IMR-90 (cell line): ENCODE results near the gene PIMREG. TPM values are rescaled to one million over a fixed set of nuclear protein-coding genes. Genes with fewer than 3 reads are reported as not detected.

Experiments
- ATAC-seq: fragments of 200-7000 bp; cut with Tn5 transposase; 2 replicates; pipeline ENCODE4 v1.9.1; 2020; ENCODE audit warnings: low read depth, mild to moderate bottlenecking, moderate library complexity
- BruUV-seq: library from RNA; stranded (reverse); fragments of 400-500 nt; replicated peaks from 2 replicates; lab custom pipeline; 2021; lab: Mats Ljungman, UMichigan
- CTCF ChIA-PET: fragments of 300-600 bp; formaldehyde crosslinking; extraction: SDS; loops from one replicate; lab custom pipeline; 2021; ENCODE audit warnings: antibody characterized with exemption; lab: Yijun Ruan, JAX
- POLR2A ChIA-PET: fragments of 300-600 bp; sonication (Branson Sonifier 250); formaldehyde crosslinking; loops from one replicate; lab custom pipeline; 2022; ENCODE audit warnings: antibody characterized with exemption; ENCODE audit not compliant: unreplicated experiment; lab: Charles Lee
- DNase-seq: peaks from one replicate; pipeline ENCODE4 v3.0.0; 2013
- H2AFZ ChIP-seq: replicated peaks from 2 replicates; pipeline ENCODE3; 2013; ENCODE audit warnings: low read length, mild to moderate bottlenecking; ENCODE audit not compliant: poor library complexity
- H2AK5ac ChIP-seq: 2 replicates; pipeline ENCODE4 v1.6.1; 2013; ENCODE audit warnings: low read depth, low read length, inconsistent platforms
- H2AK9ac ChIP-seq: replicated peaks from 2 replicates; pipeline ENCODE3; 2013; ENCODE audit warnings: mild to moderate bottlenecking, low read depth, low read length, moderate library complexity; ENCODE audit not compliant: poor library complexity
- H2BK120ac ChIP-seq: 2 replicates; pipeline ENCODE4 v1.6.1; 2013; ENCODE audit warnings: low read depth, low read length, inconsistent platforms
- H2BK15ac ChIP-seq: 3 replicates; pipeline ENCODE4 v1.6.1; 2013; ENCODE audit warnings: low read depth, low read length, inconsistent platforms
- H2BK20ac ChIP-seq: 2 replicates; pipeline ENCODE4 v1.6.1; 2013; ENCODE audit warnings: low read depth, mild to moderate bottlenecking, inconsistent platforms, low read length, moderate library complexity
- H2BK5ac ChIP-seq: 2 replicates; pipeline ENCODE4 v1.6.1; 2013; ENCODE audit warnings: mild to moderate bottlenecking, low read depth, low read length, inconsistent platforms; ENCODE audit not compliant: poor library complexity, severe bottlenecking
- H3K14ac ChIP-seq: replicated peaks from 2 replicates; pipeline ENCODE4 v1.6.1; 2013; ENCODE audit warnings: low read depth, low read length, inconsistent platforms
- H3K18ac ChIP-seq: 2 replicates; pipeline ENCODE4 v1.6.1; 2013; ENCODE audit warnings: low read depth, low read length, control low read depth
- H3K23ac ChIP-seq: 2 replicates; pipeline ENCODE4 v1.6.1; 2013; ENCODE audit warnings: low read depth, low read length, inconsistent platforms
- H3K27ac ChIP-seq: 2 replicates; pipeline ENCODE4 v1.5.1; 2013; ENCODE audit warnings: mild to moderate bottlenecking, control low read depth, low read length; ENCODE audit not compliant: insufficient read depth
- H3K27me3 ChIP-seq: 2 replicates; pipeline ENCODE4 v1.6.1; 2013; ENCODE audit warnings: low read length; ENCODE audit not compliant: control insufficient read depth, insufficient read depth
- H3K36me3 ChIP-seq: 2 replicates; pipeline ENCODE4 v1.6.1; 2013; ENCODE audit warnings: low read length, mixed read lengths; ENCODE audit not compliant: control insufficient read depth, insufficient read depth
- H3K4ac ChIP-seq: 2 replicates; pipeline ENCODE4 v1.6.1; 2013; ENCODE audit warnings: low read depth, low read length, inconsistent platforms
- H3K4me1 ChIP-seq: 2 replicates; pipeline ENCODE4 v1.6.1; 2013; ENCODE audit warnings: low read length, mixed read lengths; ENCODE audit not compliant: control insufficient read depth, insufficient read depth
- H3K4me2 ChIP-seq: 2 replicates; pipeline ENCODE4 v1.6.1; 2013; ENCODE audit warnings: low read depth, mild to moderate bottlenecking, control low read depth, low read length, moderate library complexity
- H3K4me3 ChIP-seq: 2 replicates; pipeline ENCODE4 v1.5.1; 2013; ENCODE audit warnings: low read depth, mild to moderate bottlenecking, control low read depth, low read length, moderate library complexity; ENCODE audit not compliant: insufficient read depth
- H3K56ac ChIP-seq: 2 replicates; pipeline ENCODE4 v1.6.1; 2013; ENCODE audit warnings: low read length, inconsistent platforms; ENCODE audit not compliant: insufficient read depth; ENCODE audit errors: extremely low read depth
- H3K79me1 ChIP-seq, 2 experiments: 2 replicates each; pipeline ENCODE4 v1.6.1; 2013; ENCODE audit warnings: low read length in 2 of 2, inconsistent platforms in 1 of 2, low read depth in 1 of 2
- H3K9ac ChIP-seq: 2 replicates; pipeline ENCODE4 v1.6.1; 2013; ENCODE audit warnings: low read depth, low read length, control low read depth
- H3K9me1 ChIP-seq: 2 replicates; pipeline ENCODE4 v1.6.1; 2013; ENCODE audit warnings: low read length, inconsistent platforms; ENCODE audit not compliant: insufficient read depth
- H3K9me3 ChIP-seq: 2 replicates; pipeline ENCODE4 v1.6.1; 2013; ENCODE audit warnings: low read length; ENCODE audit not compliant: control insufficient read depth, insufficient read depth
- H4K20me1 ChIP-seq: 2 replicates; pipeline ENCODE4 v1.6.1; 2013; ENCODE audit warnings: low read length, inconsistent platforms; ENCODE audit not compliant: insufficient read depth
- H4K5ac ChIP-seq: 2 replicates; pipeline ENCODE4 v1.6.1; 2013; ENCODE audit warnings: mild to moderate bottlenecking, low read depth, low read length, control low read depth
- H4K8ac ChIP-seq, 2 experiments: 2 replicates each; pipeline ENCODE4 v1.6.1; 2013; ENCODE audit warnings: low read depth in 2 of 2, low read length in 2 of 2, control low read depth in 1 of 2, inconsistent platforms in 1 of 2
- H4K91ac ChIP-seq: 2 replicates; pipeline ENCODE4 v1.6.1; 2013; ENCODE audit warnings: low read depth, low read length, inconsistent platforms; ENCODE audit not compliant: insufficient read depth
- CHD1 ChIP-seq: IDR thresholded peaks from 2 replicates; pipeline ENCODE4 v1.6.1; 2012; ENCODE audit warnings: low read depth, low read length, improper control_type of control experiment
- MAZ ChIP-seq: IDR thresholded peaks from 2 replicates; pipeline ENCODE4 v1.6.1; 2012; ENCODE audit warnings: low read depth, mild to moderate bottlenecking, low read length, improper control_type of control experiment, moderate library complexity, borderline replicate concordance
- NFE2L2 ChIP-seq: fragments of 150-350 bp; IDR thresholded peaks from 2 replicates; pipeline ENCODE4 v1.6.1; 2016; ENCODE audit warnings: low read depth, mild to moderate bottlenecking, low read length
- POLR2A ChIP-seq: IDR thresholded peaks from 2 replicates; pipeline ENCODE4 v1.6.1; 2012; ENCODE audit warnings: mild to moderate bottlenecking, low read depth, low read length
- RCOR1 ChIP-seq: IDR thresholded peaks from 2 replicates; pipeline ENCODE4 v1.6.1; 2012; ENCODE audit warnings: mild to moderate bottlenecking, low read length, improper control_type of control experiment; ENCODE audit not compliant: insufficient replicate concordance
- RFX5 ChIP-seq: IDR thresholded peaks from 2 replicates; pipeline ENCODE4 v1.8.0; 2012; ENCODE audit warnings: low read depth, mild to moderate bottlenecking, low read length, moderate library complexity
- SMC3 ChIP-seq: fragments of 150-350 bp; IDR thresholded peaks from 2 replicates; pipeline ENCODE4 v1.6.1; 2016; ENCODE audit warnings: low read depth, mild to moderate bottlenecking, antibody characterized with exemption, low read length, moderate library complexity
- WGBS, 2 experiments: methylation state at CpG; one replicate each; pipeline versions ENCODE4 v1.1.5 to v1.1.7; 2013; ENCODE audit warnings: missing lambda C conversion rate in 2 of 2; ENCODE audit not compliant: insufficient read length in 1 of 2; ENCODE audit errors: extremely low coverage in 2 of 2; 5-methylcytosine and 5-hydroxymethylcytosine counted together
- dilution Hi-C: fragments of 300-500 bp; cut with HindIII; formaldehyde crosslinking; loops from one replicate; pipeline ENCODE4 v1.14.3; 2018; ENCODE audit warnings: low sequenced_read_pairs; ENCODE audit not compliant: unreplicated experiment
- in situ Hi-C: fragments of 300-500 bp; cut with MboI; formaldehyde crosslinking; loops from 3 replicates; pipeline ENCODE4 v1.14.3; 2019; ENCODE audit warnings: low sequenced_read_pairs, inconsistent platforms, mixed read lengths
- intact Hi-C: fragments of 100-400 bp; cut with micrococcal nuclease; formaldehyde crosslinking; loops from 2 replicates; pipeline ENCODE4 v1.10.0; 2022
- polyA plus RNA-seq, 3 experiments: library from polyadenylated mRNA; depleted of rRNA; stranded (reverse); fragments of >200 nt; gene quantifications; 2 replicates each; pipeline ENCODE4 v1.2.3, GENCODE V29; 2012; ENCODE audit warnings: low replicate concordance in 1 of 3
- total RNA-seq: library from RNA; depleted of rRNA; stranded (reverse); fragments of >200 nt; gene quantifications from 2 replicates; pipeline ENCODE4 v1.2.3, GENCODE V29; 2012
- TF ChIP-seq, protein P1 (sequence below): conservative IDR thresholded peaks from 2 replicates; pipeline ENCODE4 v1.5.1; 2012; ENCODE audit warnings: mild to moderate bottlenecking, low read depth, low read length, improper control_type of control experiment

The PIMREG gene
- total and polyA plus RNA-seq, 2 of the 4 experiments (the other 2 are of a cell fraction), result 21.5 to 25.9 TPM

DNA sequence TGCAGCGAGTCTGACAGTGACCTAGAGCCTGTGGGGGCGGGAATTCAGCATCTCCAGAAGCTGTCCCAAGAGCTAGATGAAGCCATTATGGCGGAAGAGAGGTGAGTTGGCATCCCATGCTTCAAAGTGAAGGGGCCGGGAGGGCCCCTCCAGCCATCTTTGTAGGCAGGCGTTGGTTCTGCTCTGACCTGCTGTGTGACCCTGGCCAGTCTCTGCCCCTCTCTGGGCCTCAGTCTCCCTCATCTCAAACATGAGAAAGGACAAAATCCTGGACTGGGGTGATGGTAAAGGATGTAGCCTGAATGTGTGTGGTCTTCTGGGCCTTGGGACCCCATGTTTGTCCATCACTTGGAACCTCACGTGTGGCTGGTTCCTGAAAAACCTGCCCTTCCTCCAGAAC, 5.1 kb downstream of the PIMREG start:
- no peak overlapping the region for H3K14ac ChIP-seq
- H3K27ac ChIP-seq, result no peak overlapping the region
- no peaks in the 10 kb centered on the region for H4K20me1 ChIP-seq
- no peak for TF ChIP-seq SMC3
- TF ChIP-seq, protein P1, sequence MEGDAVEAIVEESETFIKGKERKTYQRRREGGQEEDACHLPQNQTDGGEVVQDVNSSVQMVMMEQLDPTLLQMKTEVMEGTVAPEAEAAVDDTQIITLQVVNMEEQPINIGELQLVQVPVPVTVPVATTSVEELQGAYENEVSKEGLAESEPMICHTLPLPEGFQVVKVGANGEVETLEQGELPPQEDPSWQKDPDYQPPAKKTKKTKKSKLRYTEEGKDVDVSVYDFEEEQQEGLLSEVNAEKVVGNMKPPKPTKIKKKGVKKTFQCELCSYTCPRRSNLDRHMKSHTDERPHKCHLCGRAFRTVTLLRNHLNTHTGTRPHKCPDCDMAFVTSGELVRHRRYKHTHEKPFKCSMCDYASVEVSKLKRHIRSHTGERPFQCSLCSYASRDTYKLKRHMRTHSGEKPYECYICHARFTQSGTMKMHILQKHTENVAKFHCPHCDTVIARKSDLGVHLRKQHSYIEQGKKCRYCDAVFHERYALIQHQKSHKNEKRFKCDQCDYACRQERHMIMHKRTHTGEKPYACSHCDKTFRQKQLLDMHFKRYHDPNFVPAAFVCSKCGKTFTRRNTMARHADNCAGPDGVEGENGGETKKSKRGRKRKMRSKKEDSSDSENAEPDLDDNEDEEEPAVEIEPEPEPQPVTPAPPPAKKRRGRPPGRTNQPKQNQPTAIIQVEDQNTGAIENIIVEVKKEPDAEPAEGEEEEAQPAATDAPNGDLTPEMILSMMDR, result no peak
- no peak for TF ChIP-seq MAZ
- TF ChIP-seq POLR2A, result no peak
- no peak for TF ChIP-seq RCOR1
- TF ChIP-seq NFE2L2, result no peak
- TF ChIP-seq CHD1, result no peak
- TF ChIP-seq RFX5, result no peak
- H3K79me1 ChIP-seq, result peaks cover 12 to 22% of the 10 kb centered on the region in 2 experiments; a peak in 3 of 4 replicates
- ChIA-PET POLR2A (no interaction called here), CTCF (no interaction called here)
- H2AK5ac ChIP-seq, result no peak overlapping the region
- H3K36me3 ChIP-seq, result no peaks in the 10 kb centered on the region
- no peak overlapping the region for H3K4me2 ChIP-seq
- WGBS, 2 experiments, result 100% methylated on average over 4 of the region's 6 CpGs; no CpG with 5 or more reads in 1 of the 2 experiments
- BruUV-seq, result no TSS peak
- H4K5ac ChIP-seq, result no peak overlapping the region
- H3K4ac ChIP-seq, result no peak overlapping the region
- H2BK5ac ChIP-seq, result no peak overlapping the region
- no peak overlapping the region for H2BK120ac ChIP-seq
- no peak overlapping the region for H3K56ac ChIP-seq
- DNase-seq, result no peak
- H4K91ac ChIP-seq, result no peak overlapping the region
- H3K23ac ChIP-seq, result no peak overlapping the region
- in situ Hi-C loops (loop anchor here (25.0 kb wide), 1 partner anchor 1212 kb away; the partner anchor contains the start of gene SCIMP), dilution Hi-C loops (no loop called here), intact Hi-C loops (no loop called here)
- H2AFZ ChIP-seq, result no peak overlapping the region
- H2AK9ac ChIP-seq, result no peak overlapping the region
- H3K9ac ChIP-seq, result no peak overlapping the region
- H3K9me3 ChIP-seq, result no peaks in the 10 kb centered on the region
- no peaks in the 10 kb centered on the region for H3K27me3 ChIP-seq
- no peak overlapping the region for H2BK15ac ChIP-seq
- ATAC-seq, result no peak
- H3K4me3 ChIP-seq, result no peak overlapping the region
- H4K8ac ChIP-seq, result no peak overlapping the region
- 0 out of 2 replicates have a peak, but pooled peaks cover 4% of the 10 kb centered on the region for H3K9me1 ChIP-seq
- H2BK20ac ChIP-seq, result no peak overlapping the region
- H3K18ac ChIP-seq, result no peak overlapping the region
- peaks cover 4% of the 10 kb centered on the region; the same call in 1 of the 2 replicates for H3K4me1 ChIP-seq
